ENCODE measurements around the gene TMEM238.
A peak's percentile ranks its signal among the peaks of the same experiment; 100 is the strongest.
"Not testable (repeated sequence)": the region's sequence is repeated elsewhere in the genome, so short reads cannot be mapped to it uniquely, and the experiment has no call there.

Gene TMEM238, protein sequence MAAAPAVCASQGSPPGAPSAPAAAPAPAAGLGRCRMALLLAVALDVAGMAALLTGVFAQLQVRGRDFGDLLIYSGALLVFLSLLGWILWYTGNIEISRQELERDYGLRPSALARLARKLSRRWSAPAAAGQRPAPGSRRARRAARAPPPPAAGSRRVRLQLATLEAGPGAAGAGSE

GRCh38 chr19:55384131-55384919 is at the start of gene TMEM238:
Gene TMEM238, minus strand, starts transcription at chr19:55384292. Its CDS starts 33 bp downstream, at chr19:55384259.
- DNase-seq: peak; percentile 40

DNA sequence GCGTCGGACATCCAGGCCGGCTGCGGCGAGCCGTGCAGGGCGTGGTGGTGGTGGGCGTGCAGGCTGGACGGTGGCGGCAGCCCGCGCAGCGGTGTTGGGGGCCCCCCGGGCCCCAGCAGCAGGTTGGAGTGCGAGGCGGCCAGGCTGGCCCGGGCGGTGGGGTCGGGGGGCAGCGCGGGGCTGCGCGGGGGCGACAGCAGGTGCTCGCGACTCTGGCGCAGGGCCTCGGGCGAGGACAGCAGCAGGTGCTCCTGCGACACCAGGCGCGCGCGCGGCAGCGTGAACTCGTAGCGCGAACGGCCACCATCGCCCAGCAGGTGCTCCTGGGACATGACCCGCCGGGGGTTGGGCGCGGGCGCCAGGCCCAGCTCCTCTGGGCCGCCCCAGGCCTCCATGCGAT is 49.2 kb upstream of the TMEM238 start:
- DNase-seq: no peak

GRCh38 chr19:55432241-55432959 is 48.3 kb upstream of the TMEM238 start:
- no peak for DNase-seq

- DNase-seq: no peak
Observed at GRCh38 chr19:55431183-55431582, 47.1 kb upstream of the TMEM238 start.

GRCh38 chr19:55426042-55426441 is 42.0 kb upstream of the TMEM238 start:
- no peak for DNase-seq

- no peak for DNase-seq
Observed at GRCh38 chr19:55424518-55424917, 40.4 kb upstream of the TMEM238 start.

GRCh38 chr19:55423225-55424005 is 39.3 kb upstream of the TMEM238 start:
- DNase-seq: no peak

DNA sequence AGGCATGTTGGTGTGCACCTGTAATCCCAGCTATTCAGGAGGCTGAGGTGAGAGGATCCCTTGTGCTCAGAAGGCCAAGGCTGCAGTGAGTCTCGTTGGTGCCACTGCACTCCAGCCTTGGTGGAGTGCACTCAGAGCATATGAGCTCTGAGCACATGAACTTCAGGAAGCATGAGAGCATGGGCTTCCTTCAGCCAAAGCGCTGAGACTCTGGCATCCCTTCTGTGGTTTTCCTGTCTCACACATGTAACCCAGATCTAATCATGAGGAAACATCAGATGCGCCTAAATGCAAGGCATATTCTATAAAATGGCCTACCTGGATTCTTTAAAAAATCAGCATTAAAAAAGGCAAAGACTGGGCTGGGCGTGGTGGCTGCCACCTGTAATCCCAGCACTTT is 37.2 kb upstream of the TMEM238 start:
- DNase-seq: peak; percentile 57

DNA sequence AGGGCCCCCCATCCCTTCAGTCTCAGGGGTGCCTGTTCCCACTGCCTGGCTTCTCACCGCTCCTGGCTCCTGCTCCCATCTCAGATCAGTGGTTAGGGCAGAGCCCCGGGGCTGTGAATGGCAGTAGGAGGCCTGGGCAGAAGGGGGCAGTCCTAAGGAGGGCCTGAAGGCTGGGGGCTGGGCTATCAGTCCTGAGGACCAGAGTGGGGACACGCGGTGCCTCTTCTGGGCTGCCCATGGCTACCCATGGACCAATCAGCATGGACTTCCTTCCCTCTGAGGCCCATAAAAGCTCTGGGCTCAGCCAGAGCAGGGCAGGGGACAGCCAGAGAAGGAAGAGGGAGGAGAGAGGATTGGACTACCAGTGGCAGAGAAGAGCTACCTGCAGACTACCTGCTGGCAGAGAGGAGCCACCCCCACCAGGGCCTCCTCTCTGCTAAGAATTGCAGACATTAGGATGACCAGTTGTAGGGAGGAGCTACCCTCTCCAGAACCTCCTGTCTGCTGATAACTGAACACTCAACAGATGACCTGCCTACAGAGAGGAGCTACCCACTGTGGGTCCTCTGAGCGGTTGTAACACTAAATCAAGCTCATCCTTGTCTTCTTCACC is 35.6 kb upstream of the TMEM238 start:
- DNase-seq: no peak

GRCh38 chr19:55419103-55419502 is 35.0 kb upstream of the TMEM238 start:
- DNase-seq: no peak

DNA sequence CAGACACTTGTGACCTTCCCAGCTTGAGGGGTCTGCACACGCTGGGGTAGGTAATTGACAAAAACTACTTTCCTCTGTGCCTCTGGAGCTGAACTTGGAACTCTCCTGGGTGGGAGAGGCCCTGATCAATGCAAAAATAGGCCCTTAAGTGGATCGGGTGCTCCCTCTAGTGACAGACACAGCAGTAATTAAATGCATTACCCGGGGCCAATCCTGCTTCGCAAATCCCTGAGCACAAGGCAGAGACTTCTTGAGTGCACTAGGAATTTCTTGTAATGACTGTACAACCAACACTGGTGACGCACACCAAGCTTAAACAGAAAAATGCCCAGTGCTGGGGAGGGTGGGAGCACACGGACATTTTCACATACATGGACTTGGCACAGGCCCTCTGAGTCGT is 34.1 kb upstream of the TMEM238 start:
- DNase-seq: peak; percentile 70

DNA sequence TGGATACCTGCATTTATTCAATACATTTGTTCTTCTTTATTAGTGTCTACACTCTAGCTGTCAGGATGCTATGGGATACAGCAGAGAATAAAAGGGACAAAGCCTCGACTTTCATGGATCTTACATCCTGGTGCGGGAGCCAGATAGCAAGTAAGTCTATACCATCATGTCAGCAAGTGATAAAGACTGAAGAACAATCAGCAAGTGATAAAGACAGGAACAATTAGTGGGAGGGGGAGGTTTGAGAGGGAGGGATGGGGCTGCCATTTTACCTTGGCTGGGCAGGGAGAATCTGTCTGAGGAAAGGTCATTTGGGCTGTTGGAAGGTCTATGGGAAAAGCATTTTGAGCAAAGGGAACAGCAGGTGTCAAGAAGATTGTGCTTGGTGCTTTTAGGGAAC is 26.1 kb upstream of the TMEM238 start:
- DNase-seq: no peak

GRCh38 chr19:55409179-55409578 is 25.1 kb upstream of the TMEM238 start:
- not testable (repeated sequence) for DNase-seq

DNA sequence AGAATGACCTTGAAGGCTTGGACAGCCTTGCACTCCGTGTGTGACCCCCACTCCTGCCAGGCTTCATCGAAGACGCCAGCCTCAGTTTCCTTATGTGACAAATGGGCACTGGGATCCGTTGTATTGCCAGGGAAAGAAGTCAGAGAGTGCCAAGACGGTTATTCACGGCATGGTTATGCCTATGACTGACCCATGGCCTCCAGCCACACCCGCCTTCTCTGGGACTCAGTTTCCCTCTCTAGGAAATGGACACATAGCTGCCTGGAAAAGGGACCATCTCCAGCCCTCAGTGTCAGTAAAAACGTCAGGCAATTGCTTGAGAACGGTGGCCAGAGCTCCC is 24.4 kb upstream of the TMEM238 start:
- DNase-seq: no peak

DNA sequence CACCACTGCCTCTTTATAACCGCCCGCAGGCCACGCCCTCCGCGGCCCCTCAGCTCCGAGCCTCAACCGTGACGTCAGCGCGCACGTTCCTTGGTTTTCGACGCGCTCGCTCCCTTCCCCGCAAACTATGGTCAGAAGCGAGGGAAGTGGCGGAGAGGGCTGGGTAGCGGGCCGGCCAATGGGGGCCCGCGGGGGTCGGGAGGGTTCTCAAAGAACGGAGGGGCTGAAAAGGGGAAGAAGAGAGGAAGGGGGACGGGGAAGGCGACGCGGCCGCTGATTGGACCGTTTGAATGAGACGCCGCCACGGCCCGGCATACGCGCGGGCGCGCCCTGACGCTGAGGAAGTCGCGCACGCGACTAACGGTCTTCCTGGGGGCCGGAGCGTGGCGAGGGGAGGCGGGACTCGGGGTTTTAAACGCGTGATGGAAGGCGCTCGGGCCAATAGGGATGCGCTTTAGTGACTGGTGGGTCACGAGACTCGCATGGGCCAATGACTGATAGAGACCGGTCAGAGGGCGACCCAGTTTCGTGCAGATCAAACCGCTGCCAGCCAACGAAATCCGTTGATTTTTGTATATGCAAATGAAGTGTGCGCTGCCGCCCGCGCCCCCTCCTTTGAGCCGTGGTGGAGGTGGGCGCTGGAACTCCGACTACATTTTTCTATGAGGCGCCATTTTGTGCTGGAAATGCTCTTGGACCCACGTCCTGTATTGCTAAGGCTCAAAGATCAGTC is 23.9 kb upstream of the TMEM238 start:
- peak; percentile 99 for DNase-seq

DNA sequence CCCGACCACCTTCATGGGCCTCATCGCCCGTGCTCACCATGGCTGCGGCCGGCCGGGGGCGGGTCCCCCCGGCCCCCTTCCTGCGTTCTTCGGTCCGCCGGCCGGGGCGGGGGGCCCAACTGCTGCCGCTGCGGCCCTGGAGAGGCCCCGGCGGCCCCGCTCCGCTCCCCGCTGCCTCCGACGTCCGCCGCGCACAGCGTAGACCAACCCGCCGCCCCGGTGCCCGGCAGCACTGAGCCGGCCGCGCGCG is 23.4 kb upstream of the TMEM238 start, which contains the start of gene UBE2S:
UBE2S (minus strand) TSS at position 239 of the 250 bp plus-strand sequence; CDS start at position 40, 199 bp downstream.
- DNase-seq: not testable (repeated sequence)

DNA sequence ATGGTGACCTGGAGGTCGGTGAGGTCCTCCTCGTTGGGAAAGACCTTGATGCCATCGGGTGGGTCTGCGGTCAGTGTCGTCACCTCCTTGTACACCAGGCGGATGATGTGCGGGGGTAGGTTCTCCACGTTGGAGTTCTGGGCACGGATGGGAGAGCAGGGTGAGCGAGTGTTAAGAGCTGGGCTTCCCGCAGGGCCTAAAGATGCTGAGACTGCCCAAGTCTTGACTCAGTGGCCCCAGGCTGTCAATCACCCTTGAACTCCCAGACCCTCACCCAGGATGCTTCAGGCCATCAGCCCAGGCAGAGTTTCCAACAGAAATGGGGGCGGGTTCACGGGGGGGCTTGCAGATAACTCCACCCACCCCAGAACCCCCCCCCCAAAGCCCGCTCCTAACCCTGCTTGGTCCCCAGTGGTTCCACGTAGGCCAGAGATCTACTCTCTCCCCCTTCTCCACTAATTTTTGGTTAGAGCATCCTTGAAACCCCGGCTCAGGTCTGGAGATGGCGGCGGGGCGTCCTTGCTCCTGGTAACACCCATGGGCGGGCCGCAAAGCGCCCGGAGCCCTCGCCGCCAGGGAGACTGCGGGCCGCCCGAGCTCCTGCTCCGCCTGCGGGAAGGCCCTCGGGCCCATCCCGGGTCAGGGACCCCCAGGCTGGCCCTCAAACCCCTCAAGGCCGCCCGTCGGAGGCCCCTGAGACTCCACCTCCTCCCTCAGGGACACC is 22.9 kb upstream of the TMEM238 start:
- DNase-seq: no peak

GRCh38 chr19:55406091-55406825 is 22.2 kb upstream of the TMEM238 start:
- no peak for DNase-seq

GRCh38 chr19:55405638-55406037 is 21.5 kb upstream of the TMEM238 start:
- no peak for DNase-seq

DNA sequence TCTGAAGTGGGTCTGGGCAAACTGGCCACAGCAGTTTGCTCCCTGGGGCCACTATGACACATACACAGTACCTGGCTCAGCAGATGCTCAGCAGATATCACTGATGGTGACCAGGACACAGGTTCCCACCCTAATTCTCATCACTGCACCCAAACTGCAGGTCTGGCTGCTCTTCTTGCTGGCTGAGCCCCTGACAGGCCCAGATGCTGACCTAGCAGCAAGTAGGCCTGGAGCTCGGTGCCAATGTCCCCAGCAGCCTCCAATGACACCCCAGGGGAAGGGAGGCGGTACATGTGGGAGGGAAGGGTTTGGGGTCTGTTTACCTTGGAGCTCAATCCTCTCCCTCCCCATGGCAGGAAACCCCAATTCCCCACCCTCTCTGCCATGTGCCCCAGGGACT is 18.4 kb upstream of the TMEM238 start:
- DNase-seq: no peak

GRCh38 chr19:55401390-55401789 is 17.3 kb upstream of the TMEM238 start:
- not testable (repeated sequence) for DNase-seq
